PFSK-1 (cell line): ENCODE data around the gene SBK3.

ENCODE experiments used
- FOXP2 ChIP-seq: optimal IDR thresholded peaks from 2 replicates; pipeline ENCODE3; 2011; ENCODE audit warnings: borderline replicate concordance, control low read depth, inconsistent platforms; ENCODE audit not compliant: insufficient read depth; ENCODE audit errors: extremely low read length, extremely low read depth
- POLR2AphosphoS5 ChIP-seq: IDR thresholded peaks from 2 replicates; pipeline ENCODE4 v1.6.1; 2012; ENCODE audit warnings: low read depth, mild to moderate bottlenecking, control low read depth, low read length, moderate library complexity
- SIN3A ChIP-seq: IDR thresholded peaks from 2 replicates; pipeline ENCODE4 v1.6.1; 2012; ENCODE audit warnings: mild to moderate bottlenecking, low read length, moderate library complexity, borderline replicate concordance; ENCODE audit not compliant: insufficient read depth
- TAF1 ChIP-seq: IDR thresholded peaks from 2 replicates; pipeline ENCODE4 v1.6.1; 2012; ENCODE audit warnings: low read length, control low read depth, borderline replicate concordance; ENCODE audit not compliant: insufficient read depth
- TF ChIP-seq, protein P1 (sequence below), 2 experiments: IDR thresholded peaks; 2 replicates each; pipeline versions ENCODE4 v1.6.1 to v1.8.0; 2011 to 2012; ENCODE audit warnings: low read depth in 2 of 2, low read length in 2 of 2, control low read depth in 1 of 2, inconsistent platforms in 1 of 2, mild to moderate bottlenecking in 1 of 2, moderate library complexity in 1 of 2; ENCODE audit not compliant: insufficient read depth in 1 of 2

The SBK3 gene

GRCh38 chr19:55525289-55526101 is 19.8 kb downstream of the SBK3 start:
- TF ChIP-seq FOXP2 (no peak), TAF1 (no peak), SIN3A (no peak), POLR2AphosphoS5 (no peak)
- TF ChIP-seq, protein P1, sequence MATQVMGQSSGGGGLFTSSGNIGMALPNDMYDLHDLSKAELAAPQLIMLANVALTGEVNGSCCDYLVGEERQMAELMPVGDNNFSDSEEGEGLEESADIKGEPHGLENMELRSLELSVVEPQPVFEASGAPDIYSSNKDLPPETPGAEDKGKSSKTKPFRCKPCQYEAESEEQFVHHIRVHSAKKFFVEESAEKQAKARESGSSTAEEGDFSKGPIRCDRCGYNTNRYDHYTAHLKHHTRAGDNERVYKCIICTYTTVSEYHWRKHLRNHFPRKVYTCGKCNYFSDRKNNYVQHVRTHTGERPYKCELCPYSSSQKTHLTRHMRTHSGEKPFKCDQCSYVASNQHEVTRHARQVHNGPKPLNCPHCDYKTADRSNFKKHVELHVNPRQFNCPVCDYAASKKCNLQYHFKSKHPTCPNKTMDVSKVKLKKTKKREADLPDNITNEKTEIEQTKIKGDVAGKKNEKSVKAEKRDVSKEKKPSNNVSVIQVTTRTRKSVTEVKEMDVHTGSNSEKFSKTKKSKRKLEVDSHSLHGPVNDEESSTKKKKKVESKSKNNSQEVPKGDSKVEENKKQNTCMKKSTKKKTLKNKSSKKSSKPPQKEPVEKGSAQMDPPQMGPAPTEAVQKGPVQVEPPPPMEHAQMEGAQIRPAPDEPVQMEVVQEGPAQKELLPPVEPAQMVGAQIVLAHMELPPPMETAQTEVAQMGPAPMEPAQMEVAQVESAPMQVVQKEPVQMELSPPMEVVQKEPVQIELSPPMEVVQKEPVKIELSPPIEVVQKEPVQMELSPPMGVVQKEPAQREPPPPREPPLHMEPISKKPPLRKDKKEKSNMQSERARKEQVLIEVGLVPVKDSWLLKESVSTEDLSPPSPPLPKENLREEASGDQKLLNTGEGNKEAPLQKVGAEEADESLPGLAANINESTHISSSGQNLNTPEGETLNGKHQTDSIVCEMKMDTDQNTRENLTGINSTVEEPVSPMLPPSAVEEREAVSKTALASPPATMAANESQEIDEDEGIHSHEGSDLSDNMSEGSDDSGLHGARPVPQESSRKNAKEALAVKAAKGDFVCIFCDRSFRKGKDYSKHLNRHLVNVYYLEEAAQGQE (IDR thresholded peaks at IDR 0.05; ENCODE audit: insufficient read depth in 1 of 2, low read depth in 2 of 2, low read length in 2 of 2) = no peak

- TF ChIP-seq FOXP2 (no peak), SIN3A (no peak), TAF1 (no peak), POLR2AphosphoS5 (no peak)
- TF ChIP-seq, protein P1 (IDR thresholded peaks at IDR 0.05; ENCODE audit: insufficient read depth in 1 of 2, low read depth in 2 of 2, low read length in 2 of 2) = no peak
Measured at GRCh38 chr19:55520691-55521292, 24.6 kb downstream of the SBK3 start.

DNA sequence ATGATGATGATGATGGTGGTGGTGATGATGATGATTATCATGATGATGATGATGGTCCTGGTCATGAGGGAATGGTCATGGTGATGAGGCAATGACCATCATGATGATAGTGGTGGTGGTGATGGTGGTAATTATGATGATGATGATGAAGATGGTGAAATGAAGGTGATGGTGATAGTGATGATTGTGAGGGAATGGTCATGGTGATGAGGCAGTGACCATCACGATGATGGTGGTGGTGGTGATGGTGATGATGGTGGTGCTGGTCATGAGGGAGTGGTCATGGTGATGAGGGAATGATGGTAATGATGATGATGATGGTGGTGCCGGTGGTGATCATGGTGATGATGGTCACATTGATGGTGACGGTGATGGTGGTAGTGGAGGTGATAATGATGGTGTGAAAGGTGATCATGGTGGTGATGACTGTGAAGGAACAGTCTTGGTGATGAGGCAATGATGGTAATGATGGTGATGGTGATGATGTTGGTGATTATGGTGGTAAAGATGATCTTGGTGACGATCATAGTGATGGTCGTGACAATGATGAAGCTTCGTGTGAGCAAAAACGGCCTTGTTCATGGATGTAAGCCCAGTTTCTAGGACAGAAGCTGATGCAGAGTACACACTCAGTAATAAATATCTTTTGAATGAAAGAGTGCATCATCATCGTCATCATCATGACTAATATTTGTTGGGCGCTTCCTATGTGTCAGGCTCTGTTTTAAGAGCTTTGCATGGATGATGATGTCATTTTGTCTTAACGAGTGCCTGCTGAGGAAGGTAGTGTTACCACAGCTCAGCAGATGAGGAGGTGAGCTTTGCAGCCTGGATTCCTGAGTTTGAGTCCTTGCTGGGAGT is 25.7 kb downstream of the SBK3 start:
- TF ChIP-seq, protein P1 (IDR thresholded peaks at IDR 0.05; ENCODE audit: insufficient read depth in 1 of 2, low read depth in 2 of 2, low read length in 2 of 2) = no peak
- TF ChIP-seq POLR2AphosphoS5 (no peak), SIN3A (no peak), TAF1 (no peak), FOXP2 (no peak)

GRCh38 chr19:55516878-55517620 is 28.3 kb downstream of the SBK3 start:
- TF ChIP-seq, protein P1 (IDR thresholded peaks at IDR 0.05; ENCODE audit: insufficient read depth in 1 of 2, low read depth in 2 of 2, low read length in 2 of 2) = no peak
- TF ChIP-seq TAF1 (no peak), SIN3A (no peak), POLR2AphosphoS5 (no peak), FOXP2 (peak; percentile 91)
